Activated CD4-positive, alpha-beta T cell treated with anti-CD3 and anti-CD28 coated beads for 36 hours (primary cell): Measurements from ENCODE around the gene PLEKHO2. TPM values are rescaled to one million over a fixed set of nuclear protein-coding genes. Genes with fewer than 3 reads are reported as not detected.
A peak's percentile ranks its signal among the peaks of the same experiment; 100 is the strongest.

Source experiments
- ATAC-seq: fragments of 200-7000 bp; cut with Tn5 transposase; one replicate; pipeline ENCODE4 v1.10.0; 2021; ENCODE audit warnings: mild to moderate bottlenecking, moderate library complexity
- CTCF ChIA-PET: fragments of 350-600 bp; sonication (Branson Sonifier 250); formaldehyde crosslinking; loops from one replicate; lab custom pipeline; 2021; ENCODE audit warnings: antibody characterized with exemption; lab: Charles Lee
- POLR2A ChIA-PET: fragments of 350-600 bp; sonication (Branson Sonifier 250); formaldehyde crosslinking; loops from one replicate; lab custom pipeline; 2021; ENCODE audit warnings: antibody characterized with exemption, inconsistent platforms; lab: Charles Lee
- DNase-seq: peaks from one replicate; pipeline ENCODE4 v3.0.0-alpha.2; 2020
- H3K27ac Mint-ChIP-seq: one replicate; pipeline ENCODE4 v1.8.0; 2021; ENCODE audit warnings: mixed read lengths
- H3K27me3 Mint-ChIP-seq: one replicate; pipeline ENCODE4 v1.8.0; 2021; ENCODE audit warnings: mixed read lengths
- H3K36me3 Mint-ChIP-seq: one replicate; pipeline ENCODE4 v1.8.0; 2021; ENCODE audit warnings: low read depth, mixed read lengths
- H3K4me1 Mint-ChIP-seq: one replicate; pipeline ENCODE4 v1.8.0; 2021; ENCODE audit warnings: mixed read lengths
- H3K4me3 Mint-ChIP-seq: one replicate; pipeline ENCODE4 v1.8.0; 2021; ENCODE audit warnings: mild to moderate bottlenecking, moderate library complexity, mixed read lengths
- H3K9me3 Mint-ChIP-seq: one replicate; pipeline ENCODE4 v1.8.0; 2021; ENCODE audit warnings: low read depth, mixed read lengths
- intact Hi-C, 2 experiments: fragments of 100-400 bp; cut with DNase I in 1 of 2; cut with micrococcal nuclease in 1 of 2; formaldehyde crosslinking; loops; one replicate each; pipeline versions ENCODE4 v1.14.2 to v1.15.1; 2022 to 2024; cut with DNase I, micrococcal nuclease
- total RNA-seq, 2 experiments: library from RNA; stranded (reverse); gene quantifications; one replicate each; pipeline ENCODE4 v1.2.3, GENCODE V29; 2021

Gene PLEKHO2
- total RNA-seq, 2 experiments from 2014 or later = 11.4 to 13.3 TPM

DNA sequence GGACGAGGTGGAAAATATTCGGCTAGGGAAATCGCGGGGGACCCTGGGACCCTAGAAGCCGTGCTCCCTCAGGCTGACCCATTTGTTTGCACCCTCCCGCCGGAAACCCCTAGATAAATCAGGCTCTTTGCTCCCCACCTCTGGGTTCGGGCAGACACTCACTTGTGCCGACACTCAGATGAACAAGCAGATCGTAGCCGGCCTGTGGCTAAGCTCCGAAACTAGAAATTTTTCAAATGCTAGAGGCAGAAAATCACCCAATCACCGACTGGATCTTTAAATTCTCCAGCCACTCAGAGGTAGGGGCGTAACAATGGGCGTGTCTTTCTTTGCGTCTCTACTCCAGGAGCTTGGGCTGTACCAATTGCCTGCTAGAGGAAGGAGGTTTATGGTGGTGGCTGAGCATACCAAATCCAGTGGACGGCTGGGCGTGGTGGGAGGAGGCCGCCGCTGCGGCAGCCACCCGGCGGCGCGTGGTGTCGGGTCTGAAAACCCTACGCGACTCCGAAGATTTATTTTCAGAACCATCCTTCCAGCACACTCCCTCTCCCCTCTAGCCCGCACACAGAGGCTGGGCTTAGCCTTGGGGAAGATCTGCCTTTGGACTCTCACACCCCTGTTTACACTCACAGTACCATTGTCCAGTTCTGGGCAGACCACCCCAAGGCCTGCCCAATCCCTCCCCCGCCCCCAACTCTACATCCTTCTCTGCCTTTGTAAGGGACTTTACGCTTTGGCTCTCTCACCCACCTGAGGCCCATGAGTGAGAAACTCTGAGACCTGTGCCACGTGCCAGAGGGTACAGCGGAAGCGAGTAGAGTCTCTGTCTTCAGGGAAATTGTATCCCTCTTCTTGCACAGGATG lies 16.1 kb upstream of the PLEKHO2 start, which contains the start of gene PIF1:
Gene PIF1, minus strand, starts transcription at position 217 of the 864 bp plus-strand sequence. CDS start 1,312 bp downstream, outside the sequence.
- POLR2A ChIA-PET = interaction anchor here (0.6 to 1.1 kb wide), 4 partner anchors 18 to 591 kb away, joined by 3 to 5 read pairs (median 4); no protein-coding TSS in a partner anchor
- no peaks in the 10 kb centered on the region for H3K9me3 Mint-ChIP-seq
- H3K36me3 Mint-ChIP-seq = peaks cover 18% of the 10 kb centered on the region
- ATAC-seq (peak; percentile 94), DNase-seq (peak; percentile 92)
- peaks cover 23% of the 10 kb centered on the region for H3K4me1 Mint-ChIP-seq
- CTCF ChIA-PET = interaction anchor here (0.7 to 2.2 kb wide), 11 partner anchors 10 to 98 kb away, joined by 3 to 17 read pairs (median 4); no protein-coding TSS in a partner anchor
- peak within 1 kb of the TSS; percentile 87 for H3K4me3 Mint-ChIP-seq
- H3K27ac Mint-ChIP-seq = peak within 1 kb of the TSS; percentile 93
- intact Hi-C loops = loop anchor here (1.0 to 10.0 kb wide), 9 partner anchors 10 to 727 kb away; partner anchors contain the start of genes PLEKHO2 (in 1 of the 2), PPIB (in 1 of the 2) and SPG21 (in 1 of the 2)
- peaks cover 6% of the 10 kb centered on the region for H3K27me3 Mint-ChIP-seq

DNA sequence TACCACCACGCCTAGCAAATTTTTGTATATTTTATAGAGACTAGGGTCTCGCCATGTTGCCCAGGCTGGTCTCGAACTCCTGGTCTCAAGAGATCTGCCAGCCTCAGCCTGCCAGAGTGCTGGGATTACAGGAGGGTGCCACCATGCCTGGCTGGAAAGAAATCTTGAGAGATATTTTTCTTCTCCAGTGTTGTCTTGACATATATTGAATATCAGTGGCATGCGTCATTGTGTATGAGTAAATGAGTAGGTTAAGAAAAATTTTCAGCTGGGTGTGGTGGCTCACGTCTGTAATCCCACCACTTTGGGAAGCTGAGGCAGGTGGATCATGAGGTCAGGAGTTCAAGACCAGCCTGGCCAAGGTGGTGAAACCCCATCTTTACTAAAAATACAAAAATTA lies 12.7 kb upstream of the PLEKHO2 start:
- DNase-seq (no peak), ATAC-seq (no peak)
- ChIA-PET POLR2A (no interaction called here), CTCF (no interaction called here)
- H3K27me3 Mint-ChIP-seq = peaks cover 3% of the 10 kb centered on the region
- H3K4me3 Mint-ChIP-seq = no peak overlapping the region
- H3K27ac Mint-ChIP-seq = no peak overlapping the region
- H3K9me3 Mint-ChIP-seq = no peaks in the 10 kb centered on the region
- intact Hi-C loops = loop anchor here in 1 of 2 experiments (10.0 kb wide), 1 partner anchor 664 kb away; the partner anchor contains the start of gene PPIB
- peaks cover 3% of the 10 kb centered on the region for H3K36me3 Mint-ChIP-seq
- peaks cover 14% of the 10 kb centered on the region for H3K4me1 Mint-ChIP-seq

DNA sequence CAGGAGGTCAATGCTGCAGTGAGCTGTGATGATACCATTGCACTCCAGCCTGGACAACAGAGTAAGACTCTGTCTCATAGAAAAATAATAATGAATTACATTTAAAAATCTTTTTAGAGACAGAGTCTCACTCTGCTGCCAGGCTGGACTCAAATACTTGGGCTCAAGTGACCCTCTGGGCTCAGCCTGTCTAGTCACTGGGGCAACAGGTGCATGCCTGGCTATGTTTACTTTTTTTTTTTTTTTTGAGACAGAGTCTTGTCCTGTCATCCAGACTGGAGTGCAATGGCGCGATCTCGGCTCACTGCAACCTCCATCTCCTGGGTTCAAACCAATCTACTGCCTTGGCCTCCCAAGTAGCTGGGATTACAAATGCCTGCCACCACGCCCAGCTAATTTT lies 8.0 kb upstream of the PLEKHO2 start:
- H3K9me3 Mint-ChIP-seq = peaks cover 4% of the 10 kb centered on the region

DNA sequence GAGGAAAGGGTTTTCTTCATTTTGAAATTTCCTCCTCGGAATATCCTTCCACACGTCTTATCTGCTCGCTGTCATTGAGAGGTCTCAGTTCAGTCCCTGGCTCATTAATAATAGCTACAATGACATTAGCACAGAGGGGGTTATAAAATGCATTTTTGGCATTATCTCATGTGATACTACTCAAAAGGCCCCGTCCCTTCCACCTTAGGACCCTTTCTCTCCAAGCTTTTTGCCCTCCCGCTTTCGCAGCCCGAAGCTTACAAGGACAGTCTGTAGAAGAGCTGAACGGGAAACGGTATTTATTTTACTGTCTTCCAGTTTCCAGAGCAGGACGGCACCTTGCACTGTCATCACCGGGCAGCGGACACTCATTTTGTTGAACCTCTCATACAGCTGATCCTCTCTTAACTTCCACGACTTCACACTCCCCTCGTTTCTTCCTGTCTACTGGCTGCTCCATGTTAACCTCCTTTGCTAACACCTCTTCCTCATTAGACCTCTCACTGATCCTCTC lies 5.6 kb upstream of the PLEKHO2 start:
- peak overlapping the region; percentile 56 for H3K4me3 Mint-ChIP-seq
- POLR2A ChIA-PET = interaction anchor here (0.7 to 1.5 kb wide), 3 partner anchors 58 to 405 kb away, joined by 3 to 7 read pairs (median 5); no protein-coding TSS in a partner anchor
- CTCF ChIA-PET = interaction anchor here (0.5 to 1.6 kb wide), 13 partner anchors 10 to 326 kb away, joined by 3 to 17 read pairs (median 4); partner anchors contain the start of gene PIF1
- DNase-seq = no peak
- intact Hi-C loops = loop anchor here (2.0 to 5.0 kb wide), 2 partner anchors 57 to 191 kb away; partner anchors contain the start of gene MTFMT (in 1 of the 2)
- H3K36me3 Mint-ChIP-seq = no peaks in the 10 kb centered on the region
- H3K27ac Mint-ChIP-seq = peak overlapping the region; percentile 30
- peak; percentile 4 for ATAC-seq
- peaks cover 43% of the 10 kb centered on the region for H3K4me1 Mint-ChIP-seq
- H3K9me3 Mint-ChIP-seq = peaks cover 4% of the 10 kb centered on the region
- H3K27me3 Mint-ChIP-seq = no peaks in the 10 kb centered on the region

More for the DNA sequence above, 8.0 kb upstream of the PLEKHO2 start:
- ChIA-PET CTCF (no interaction called here), POLR2A (interaction anchor here (0.6 kb wide), 1 partner anchor 612 kb away, joined by 9 read pairs; no protein-coding TSS in a partner anchor)
- no peak overlapping the region for H3K4me3 Mint-ChIP-seq
- no peak overlapping the region for H3K27ac Mint-ChIP-seq
- H3K27me3 Mint-ChIP-seq = no peaks in the 10 kb centered on the region
- no peak for DNase-seq
- H3K36me3 Mint-ChIP-seq = no peaks in the 10 kb centered on the region
- peaks cover 32% of the 10 kb centered on the region for H3K4me1 Mint-ChIP-seq
- ATAC-seq = no peak
- intact Hi-C loops = loop anchor here in 1 of 2 experiments (2.0 kb wide), 1 partner anchor 299 kb away; the partner anchor contains the start of gene PDCD7

DNA sequence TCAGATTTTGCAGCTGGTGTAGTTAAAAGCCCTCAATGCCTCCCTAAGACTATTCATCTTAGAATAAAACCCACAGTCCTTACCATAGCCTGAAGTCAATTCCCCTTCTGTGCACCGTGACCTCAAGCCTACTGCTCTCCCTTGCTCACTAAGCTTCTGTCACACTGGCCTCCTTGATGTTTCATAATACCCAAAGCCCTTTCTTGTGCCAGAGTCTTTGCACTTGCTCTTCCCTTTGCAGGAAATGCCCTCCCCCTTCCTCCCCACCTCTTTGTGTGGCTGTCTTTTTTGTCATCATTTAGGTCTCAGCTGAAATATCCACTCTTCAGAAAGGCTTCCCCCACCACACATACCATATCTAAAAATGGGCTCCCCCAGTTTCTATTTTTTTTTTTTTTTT lies 4.2 kb upstream of the PLEKHO2 start:
- ChIA-PET POLR2A (interaction anchor here (0.6 kb wide), 1 partner anchor 467 kb away, joined by 4 read pairs; no protein-coding TSS in a partner anchor), CTCF (interaction anchor here (0.6 to 2.5 kb wide), 6 partner anchors 11 to 979 kb away, joined by 3 to 14 read pairs (median 7); partner anchors contain the start of gene PIF1)
- DNase-seq (peak; percentile 50), ATAC-seq (no peak)
- no peaks in the 10 kb centered on the region for H3K27me3 Mint-ChIP-seq
- peak overlapping the region; percentile 8 for H3K27ac Mint-ChIP-seq
- H3K4me1 Mint-ChIP-seq = peaks cover 43% of the 10 kb centered on the region
- H3K4me3 Mint-ChIP-seq = no peak overlapping the region
- peaks cover 4% of the 10 kb centered on the region for H3K9me3 Mint-ChIP-seq
- intact Hi-C loops = loop anchor here (2.0 to 5.0 kb wide), 2 partner anchors 55 to 190 kb away; partner anchors contain the start of gene MTFMT (in 1 of the 2)
- no peaks in the 10 kb centered on the region for H3K36me3 Mint-ChIP-seq

DNA sequence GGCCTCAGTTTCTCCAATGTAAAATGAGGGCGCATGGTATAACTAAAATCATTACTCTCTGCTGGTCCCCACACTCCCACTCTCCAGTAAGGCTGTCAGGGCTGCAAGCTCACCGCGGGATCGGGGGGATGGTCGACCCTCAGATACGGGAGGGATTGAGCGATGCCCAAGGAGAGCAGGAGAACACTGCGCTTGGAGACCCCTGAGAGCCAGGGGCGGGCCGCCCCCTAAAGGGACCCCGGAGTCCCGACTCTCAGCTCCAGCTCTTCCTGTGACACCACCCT lies 713 bp upstream of the PLEKHO2 start:
- intact Hi-C loops = loop anchor here in 1 of 2 experiments (1.0 to 5.0 kb wide), 7 partner anchors 16 to 744 kb away; partner anchors contain the start of genes CSNK1G1, PIF1, PPIB and SNX1
- peak overlapping the region; percentile 88 for H3K4me3 Mint-ChIP-seq
- H3K27ac Mint-ChIP-seq = peak overlapping the region; percentile 75
- no peaks in the 10 kb centered on the region for H3K27me3 Mint-ChIP-seq
- no peak for ATAC-seq
- POLR2A ChIA-PET = interaction anchor here (0.6 to 2.4 kb wide), 4 partner anchors 13 to 446 kb away, joined by 4 to 15 read pairs (median 4); partner anchors contain the start of gene PARP16
- peaks cover 2% of the 10 kb centered on the region for H3K36me3 Mint-ChIP-seq
- peaks cover 68% of the 10 kb centered on the region for H3K4me1 Mint-ChIP-seq
- peaks cover 2% of the 10 kb centered on the region for H3K9me3 Mint-ChIP-seq
- DNase-seq = no peak
- CTCF ChIA-PET = interaction anchor here (0.6 to 2.0 kb wide), 8 partner anchors 14 to 71 kb away, joined by 3 to 10 read pairs (median 3); partner anchors contain the start of gene PIF1

DNA sequence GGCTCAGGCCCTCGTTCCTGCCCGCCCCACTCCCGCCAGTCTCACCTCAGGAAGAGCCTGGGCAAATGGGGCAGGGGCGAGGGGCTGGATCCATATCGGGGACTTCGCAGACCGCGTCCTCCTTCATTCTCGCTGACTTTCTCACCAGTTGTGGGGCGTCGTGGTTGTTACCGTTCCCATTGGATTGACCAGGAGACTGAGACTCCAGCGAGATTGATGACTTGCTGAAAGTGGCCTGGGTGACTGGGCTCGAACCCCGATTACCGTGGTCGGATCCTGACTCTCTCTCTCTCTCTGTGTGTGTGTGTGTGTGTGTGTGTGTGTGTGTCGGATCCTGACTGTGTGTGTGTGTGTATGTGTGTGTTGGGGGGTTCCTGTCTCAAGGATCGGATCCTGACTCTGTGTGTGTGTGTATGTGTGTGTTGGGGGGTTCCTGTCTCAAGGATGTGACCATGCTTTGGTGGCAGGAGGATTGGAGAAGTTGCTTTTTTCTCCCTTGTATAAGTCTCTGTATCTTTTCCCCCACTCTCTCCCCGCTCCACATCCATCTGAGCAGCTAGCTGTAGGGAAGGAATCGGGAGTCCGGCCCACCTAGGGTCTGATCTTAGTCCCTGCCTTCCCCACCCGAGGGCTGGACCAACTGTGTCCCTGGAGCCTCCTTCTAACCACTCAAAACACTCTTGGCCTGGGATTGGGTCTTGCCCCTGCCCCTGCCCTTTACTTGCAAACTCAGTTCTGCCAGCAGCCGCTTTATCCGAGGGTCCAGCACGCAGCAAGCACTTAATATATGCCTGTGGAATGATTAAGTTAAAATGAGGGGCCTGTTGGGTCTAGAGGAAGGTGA lies 603 bp downstream of the PLEKHO2 start:
- ATAC-seq (no peak), DNase-seq (peak; percentile 36)
- intact Hi-C loops = loop anchor here (2.0 to 5.0 kb wide), 2 partner anchors 52 to 745 kb away; partner anchors contain the start of gene SNX1 (in 1 of the 2)
- H3K4me1 Mint-ChIP-seq = peaks cover 70% of the 10 kb centered on the region
- H3K27ac Mint-ChIP-seq = peak overlapping the region; percentile 84
- no peaks in the 10 kb centered on the region for H3K9me3 Mint-ChIP-seq
- H3K36me3 Mint-ChIP-seq = peaks cover 2% of the 10 kb centered on the region
- CTCF ChIA-PET = interaction anchor here (0.7 to 2.0 kb wide), 2 partner anchors 40 to 52 kb away, joined by 3 to 8 read pairs; no protein-coding TSS in a partner anchor
- POLR2A ChIA-PET = interaction anchor here (0.7 to 1.0 kb wide), 2 partner anchors 33 to 51 kb away, joined by 3 read pairs; no protein-coding TSS in a partner anchor
- no peaks in the 10 kb centered on the region for H3K27me3 Mint-ChIP-seq
- peak overlapping the region; percentile 88 for H3K4me3 Mint-ChIP-seq

DNA sequence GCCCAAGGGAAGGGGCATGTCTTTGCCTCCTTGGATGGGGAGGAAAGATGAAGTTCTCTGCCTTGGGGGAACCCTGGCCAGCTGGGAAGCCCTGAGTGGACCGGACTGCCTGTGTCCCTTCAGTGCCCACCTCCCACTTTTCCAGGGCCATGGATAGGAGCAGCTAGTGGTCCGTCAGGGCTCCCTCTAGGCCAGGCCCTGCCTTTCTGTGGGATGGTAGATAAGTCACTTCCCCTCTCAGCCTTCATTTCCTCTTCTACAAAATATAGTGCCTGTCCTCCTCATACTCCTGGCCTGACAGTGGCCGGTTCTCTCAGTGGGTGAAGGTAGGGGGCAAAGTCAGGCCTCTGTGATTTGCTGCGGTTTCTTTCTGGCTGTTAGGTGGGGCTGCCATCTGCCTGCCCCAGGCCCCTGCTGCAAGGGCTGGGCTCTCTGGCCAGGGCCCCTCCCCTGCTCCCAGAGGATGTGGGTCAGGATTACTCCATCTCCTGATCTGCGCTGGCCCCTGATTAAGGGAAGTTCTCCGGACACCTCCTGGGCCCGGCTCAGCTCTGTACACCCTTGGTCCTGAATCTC lies 1.4 kb downstream of the PLEKHO2 start:
- Mint-ChIP-seq H3K4me3 (peak overlapping the region; percentile 88), H3K27ac (peak overlapping the region; percentile 84), H3K9me3 (no peaks in the 10 kb centered on the region), H3K27me3 (no peaks in the 10 kb centered on the region), H3K36me3 (peaks cover 4% of the 10 kb centered on the region), H3K4me1 (peaks cover 67% of the 10 kb centered on the region)
- ATAC-seq = no peak
- DNase-seq = peak; percentile 24
- POLR2A ChIA-PET = interaction anchor here (0.7 to 1.0 kb wide), 2 partner anchors 34 to 51 kb away, joined by 3 read pairs; no protein-coding TSS in a partner anchor
- intact Hi-C loops = loop anchor here (2.0 to 5.0 kb wide), 2 partner anchors 52 to 746 kb away; partner anchors contain the start of gene SNX1 (in 1 of the 2)
- CTCF ChIA-PET = interaction anchor here (0.7 to 2.0 kb wide), 5 partner anchors 8 to 115 kb away, joined by 3 to 8 read pairs (median 4); no protein-coding TSS in a partner anchor

DNA sequence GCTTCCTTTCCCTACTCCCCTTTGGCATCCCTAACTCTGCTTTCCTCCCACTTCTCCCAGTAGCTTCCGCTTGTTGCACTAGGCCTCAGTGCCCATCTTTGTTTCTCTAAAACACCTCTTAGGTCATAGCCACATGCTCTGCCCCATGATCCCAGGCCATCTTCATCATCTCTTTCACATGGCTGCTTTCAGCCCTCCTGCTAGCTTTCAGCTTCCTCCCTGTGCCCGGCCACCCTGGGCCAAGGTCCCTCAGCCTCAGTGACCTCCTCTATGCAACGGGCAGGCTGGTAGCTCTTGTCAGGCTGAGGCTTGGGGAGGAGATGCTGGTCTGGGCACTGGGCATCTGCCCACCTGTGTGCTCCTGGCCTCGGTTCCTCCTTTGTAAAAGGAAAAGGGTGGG lies 2.3 kb downstream of the PLEKHO2 start:
- no peak for DNase-seq
- peak overlapping the region; percentile 74 for H3K27ac Mint-ChIP-seq
- H3K4me1 Mint-ChIP-seq = peaks cover 64% of the 10 kb centered on the region
- no peaks in the 10 kb centered on the region for H3K27me3 Mint-ChIP-seq
- H3K4me3 Mint-ChIP-seq = peak overlapping the region; percentile 88
- intact Hi-C loops = loop anchor here (2.0 to 5.0 kb wide), 2 partner anchors 51 to 747 kb away; partner anchors contain the start of gene SNX1 (in 1 of the 2)
- no peaks in the 10 kb centered on the region for H3K9me3 Mint-ChIP-seq
- ATAC-seq = no peak
- ChIA-PET POLR2A (interaction anchor here (1.0 kb wide), 1 partner anchor 19 kb away, joined by 4 read pairs; the partner anchor contains the start of gene PIF1), CTCF (interaction anchor here (0.6 to 2.0 kb wide), 6 partner anchors 9 to 116 kb away, joined by 3 to 8 read pairs (median 4); no protein-coding TSS in a partner anchor)
- H3K36me3 Mint-ChIP-seq = peaks cover 9% of the 10 kb centered on the region
